H1 (cell line): ENCODE results near the gene BCAP31. TPM values are rescaled to one million over a fixed set of nuclear protein-coding genes. Genes with fewer than 3 reads are reported as not detected.

Experiments used
- ASH2L ChIP-seq: fragments of 200-600, 300-600 bp; sonication (generic); IDR thresholded peaks from one replicate; pipeline ENCODE4 v1.7.1; 2017; ENCODE audit warnings: low read length
- CEBPB ChIP-seq: IDR thresholded peaks from 2 replicates; pipeline ENCODE4 v1.6.1; 2012; ENCODE audit warnings: low read depth, low read length
- EP300 ChIP-seq, 2 experiments: IDR thresholded peaks; 1 replicate in 1 of 2; 2 replicates in 1 of 2; pipeline ENCODE4 v1.6.1; 2011 to 2012; ENCODE audit warnings: low read depth in 2 of 2, low read length in 2 of 2, mild to moderate bottlenecking in 2 of 2, borderline replicate concordance in 1 of 2, inconsistent platforms in 1 of 2, moderate library complexity in 1 of 2
- FOSL1 ChIP-seq: IDR thresholded peaks from 2 replicates; pipeline ENCODE4 v1.6.1; 2011; ENCODE audit warnings: mild to moderate bottlenecking, low read depth, low read length, moderate library complexity; ENCODE audit not compliant: insufficient read depth
- KDM5A ChIP-seq: fragments of 200-600 bp; IDR thresholded peaks from 2 replicates; pipeline ENCODE4 v1.7.1; 2012; ENCODE audit warnings: mild to moderate bottlenecking, low read length, inconsistent platforms, mixed read lengths
- MAFK ChIP-seq: IDR thresholded peaks from 2 replicates; pipeline ENCODE4 v1.6.1; 2012; ENCODE audit warnings: low read depth, mild to moderate bottlenecking, improper control_type of control experiment, low read length
- MAX ChIP-seq: IDR thresholded peaks from 2 replicates; pipeline ENCODE4 v1.6.1; 2012; ENCODE audit warnings: inconsistent platforms
- POLR2A ChIP-seq, 2 experiments: IDR thresholded peaks; 1 replicate in 1 of 2; 2 replicates in 1 of 2; pipeline ENCODE4 v1.6.1; 2011; ENCODE audit warnings: low read depth in 2 of 2, low read length in 2 of 2, mild to moderate bottlenecking in 2 of 2; ENCODE audit errors: control extremely low read depth in 1 of 2
- TAF7 ChIP-seq: optimal IDR thresholded peaks from 2 replicates; pipeline ENCODE3; 2011; ENCODE audit warnings: low read depth, mild to moderate bottlenecking, inconsistent platforms, low read length, moderate library complexity, borderline replicate concordance
- ZNF274 ChIP-seq: IDR thresholded peaks from 2 replicates; pipeline ENCODE4 v1.7.0; 2012; ENCODE audit warnings: low read length, borderline replicate concordance; ENCODE audit errors: extremely low read depth
- polyA plus RNA-seq, 7 experiments: library from polyadenylated mRNA; depleted of rRNA in 3 of 7; stranded (reverse) in 5 of 7; unstranded in 2 of 7; fragments of >200 nt in 5 of 7; fragments of 200-250 nt in 2 of 7; gene quantifications; 1 replicate in 5 of 7; 2 replicates in 1 of 7; 4 replicates in 1 of 7; pipeline versions ENCODE4 v1.2.1 to v1.2.3, GENCODE V29; 2011 to 2013; ENCODE audit warnings: missing spikeins in 2 of 7, mixed read lengths in 2 of 7
- total RNA-seq: library from RNA; stranded (reverse); fragmentation: NEBNext Ultra II Directional; extraction: Animal tissue kit (Norgen Biotek cat#: 25700); gene quantifications from 2 replicates; pipeline ENCODE4 v1.2.1, GENCODE V29; 2021

Gene BCAP31
- total and polyA plus RNA-seq, 2 of the 8 experiments (the other 6 are each of a cell fraction or from before 2014, with no cell fraction given): 136 to 159 TPM

GRCh38 chrX:153706799-153707198, 17.4 kb downstream of the BCAP31 start (continued):
- TF ChIP-seq MAX: no peak
- no peak for TF ChIP-seq EP300 (IDR thresholded peaks at IDR 0.05; ENCODE audit: borderline replicate concordance in 1 of 2, low read depth in 2 of 2, low read length in 2 of 2)
- no peak for TF ChIP-seq POLR2A (IDR thresholded peaks at IDR 0.05; ENCODE audit: control extremely low read depth in 1 of 2, low read depth in 2 of 2, low read length in 2 of 2)
- TF ChIP-seq ZNF274: no peak
- no peak for TF ChIP-seq FOSL1
- no peak for TF ChIP-seq CEBPB
- TF ChIP-seq ASH2L: no peak
- no peak for TF ChIP-seq MAFK
- TF ChIP-seq KDM5A: no peak
- no peak for TF ChIP-seq TAF7
- TF ChIP-seq, all 59 proteins: peak for 0
